HT-29 (cell line): Measurements from ENCODE around the gene GNL3. TPM values are rescaled to one million over a fixed set of nuclear protein-coding genes. Genes with fewer than 3 reads are reported as not detected.
"Not testable (repeated sequence)": the region's sequence is repeated elsewhere in the genome, so short reads cannot be mapped to it uniquely, and the experiment has no call there.

ENCODE experiments used
- DNase-seq: peaks from one replicate; pipeline ENCODE4 v3.0.0-alpha.2; 2015; ENCODE audit warnings: low spot score
- total RNA-seq: library from RNA; depleted of rRNA; stranded (reverse); fragments of >200 nt; shearing (Covaris generic); gene quantifications from 2 replicates; pipeline ENCODE4 v1.2.3, GENCODE V29; 2014; rRNA removed

The GNL3 gene, protein sequence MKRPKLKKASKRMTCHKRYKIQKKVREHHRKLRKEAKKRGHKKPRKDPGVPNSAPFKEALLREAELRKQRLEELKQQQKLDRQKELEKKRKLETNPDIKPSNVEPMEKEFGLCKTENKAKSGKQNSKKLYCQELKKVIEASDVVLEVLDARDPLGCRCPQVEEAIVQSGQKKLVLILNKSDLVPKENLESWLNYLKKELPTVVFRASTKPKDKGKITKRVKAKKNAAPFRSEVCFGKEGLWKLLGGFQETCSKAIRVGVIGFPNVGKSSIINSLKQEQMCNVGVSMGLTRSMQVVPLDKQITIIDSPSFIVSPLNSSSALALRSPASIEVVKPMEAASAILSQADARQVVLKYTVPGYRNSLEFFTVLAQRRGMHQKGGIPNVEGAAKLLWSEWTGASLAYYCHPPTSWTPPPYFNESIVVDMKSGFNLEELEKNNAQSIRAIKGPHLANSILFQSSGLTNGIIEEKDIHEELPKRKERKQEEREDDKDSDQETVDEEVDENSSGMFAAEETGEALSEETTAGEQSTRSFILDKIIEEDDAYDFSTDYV
- total RNA-seq, result 69.6 and 69.8 TPM in 2 replicates

- DNase-seq, result peak; percentile 89
Observed at GRCh38 chr3:52685709-52686691, at the start of gene GNL3, which contains the start of gene PBRM1. Gene GNL3, plus strand, starts transcription at chr3:52686032. Its CDS starts 61 bp downstream, at chr3:52686093. Gene PBRM1, minus strand, starts transcription at chr3:52685913.

DNA sequence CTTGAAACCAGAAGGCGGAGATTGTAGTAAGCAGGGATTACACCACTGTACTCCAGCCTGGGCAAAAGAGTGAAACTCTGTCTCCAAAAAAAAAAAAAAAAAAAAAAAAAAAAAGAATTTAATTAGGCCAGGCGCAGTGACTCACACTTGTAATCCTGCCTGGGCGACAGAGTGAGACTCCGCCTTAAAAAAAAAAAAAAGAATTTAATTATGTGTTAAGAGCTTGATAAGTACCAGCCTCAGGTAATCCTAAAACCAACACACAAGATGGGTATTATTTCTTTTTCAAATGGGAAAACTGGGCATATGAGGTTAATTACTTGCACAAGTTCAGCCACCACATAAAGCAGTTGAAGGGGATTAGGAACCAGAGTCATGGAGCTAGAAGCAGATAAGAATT, 49.2 kb upstream of the GNL3 start:
- peak; percentile 15 for DNase-seq

- no peak for DNase-seq
Observed at GRCh38 chr3:52645549-52645948, 40.3 kb upstream of the GNL3 start.

DNA sequence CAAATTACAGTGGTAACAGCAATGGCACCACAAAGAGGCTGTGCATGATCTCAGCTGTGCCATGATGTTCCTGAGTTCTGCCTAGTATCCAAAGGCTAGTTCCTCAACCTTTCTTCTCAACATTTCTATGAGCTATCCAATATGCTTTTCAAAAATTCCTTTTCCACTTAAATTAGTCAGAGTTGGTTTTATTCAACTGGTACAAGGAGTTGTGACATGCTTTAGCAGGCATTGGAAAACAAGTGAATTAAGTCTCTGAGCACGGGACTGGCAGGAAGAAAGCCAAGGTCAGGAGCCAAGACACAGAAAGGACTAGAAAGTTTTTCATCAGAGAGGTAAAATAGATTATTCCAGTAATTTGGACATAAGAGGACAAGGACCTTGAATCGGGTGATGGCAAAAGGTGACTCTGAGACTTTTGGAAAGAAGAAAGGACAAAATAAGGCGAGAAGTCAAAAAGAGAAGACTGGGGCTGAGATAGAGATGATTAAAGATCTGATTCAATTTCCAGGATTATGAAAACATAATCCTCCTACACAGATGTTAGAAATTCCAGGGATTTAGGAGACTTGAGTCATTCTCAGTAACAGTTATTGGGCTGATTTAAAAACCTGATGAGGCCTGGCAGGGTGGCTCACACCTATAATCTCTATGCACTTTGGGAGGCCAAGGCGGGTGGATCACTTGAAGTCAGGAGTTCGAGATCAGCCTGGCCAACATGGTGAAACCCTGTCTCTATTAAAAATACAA, 36.2 kb upstream of the GNL3 start:
- DNase-seq, result no peak

DNA sequence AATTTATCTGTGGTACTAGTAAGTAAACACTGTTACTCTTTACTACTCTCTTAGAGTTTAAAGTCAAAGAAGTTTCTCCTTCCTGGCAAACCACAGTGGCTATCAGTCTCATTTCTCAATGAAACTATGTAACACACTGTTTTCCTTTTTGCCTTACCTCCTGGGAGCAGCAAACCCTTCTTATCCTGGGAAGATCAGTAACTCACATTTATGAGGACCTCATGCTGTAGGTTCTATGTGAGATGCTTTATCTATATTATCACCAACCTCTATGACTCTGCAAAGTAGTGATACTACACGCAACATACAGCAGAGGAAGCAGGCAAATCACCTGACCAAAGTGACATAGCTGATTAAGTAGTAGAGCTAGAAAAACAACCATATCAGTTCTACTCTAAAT, 35.4 kb upstream of the GNL3 start:
- DNase-seq, result no peak

- DNase-seq, result no peak
Observed at GRCh38 chr3:52651592-52651991, 34.2 kb upstream of the GNL3 start.

DNA sequence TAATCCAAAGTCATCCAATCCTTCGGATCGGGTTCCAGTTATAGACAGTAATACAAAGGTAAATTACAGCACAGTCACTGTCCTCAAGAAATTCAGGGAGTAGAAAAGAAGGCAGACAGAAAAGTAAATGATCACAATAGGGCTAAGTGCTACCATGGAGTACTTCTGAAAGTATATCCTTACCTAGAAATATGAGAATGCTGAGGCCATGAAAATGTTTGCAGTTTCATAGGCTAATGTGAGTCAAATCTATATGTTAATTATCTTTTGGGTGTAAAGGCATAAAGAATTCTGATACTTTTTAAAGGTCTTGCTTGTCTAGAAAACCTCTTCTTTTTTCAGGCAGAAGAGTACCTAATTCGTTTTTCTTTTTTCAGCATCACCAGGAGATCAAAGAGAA, 29.9 kb upstream of the GNL3 start:
- no peak for DNase-seq

DNA sequence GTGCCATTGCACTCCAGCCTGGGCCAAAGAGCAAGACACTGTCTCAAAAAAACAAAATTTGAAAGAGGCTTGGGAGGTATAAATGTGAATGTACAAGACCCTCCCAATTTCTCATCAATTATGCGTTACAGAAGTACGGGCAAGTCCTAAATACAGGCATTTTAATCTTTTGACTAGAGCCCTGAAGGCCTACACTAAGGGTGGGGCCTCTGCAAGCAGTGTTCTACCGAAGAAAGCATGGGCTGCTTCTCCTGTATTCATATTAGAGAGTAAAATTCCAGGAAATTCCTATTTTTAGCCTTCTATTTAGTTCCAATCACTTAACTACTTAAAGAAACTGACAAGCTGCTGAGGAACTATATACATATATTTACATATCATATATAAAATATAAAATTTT, 25.8 kb upstream of the GNL3 start:
- DNase-seq, result no peak

DNA sequence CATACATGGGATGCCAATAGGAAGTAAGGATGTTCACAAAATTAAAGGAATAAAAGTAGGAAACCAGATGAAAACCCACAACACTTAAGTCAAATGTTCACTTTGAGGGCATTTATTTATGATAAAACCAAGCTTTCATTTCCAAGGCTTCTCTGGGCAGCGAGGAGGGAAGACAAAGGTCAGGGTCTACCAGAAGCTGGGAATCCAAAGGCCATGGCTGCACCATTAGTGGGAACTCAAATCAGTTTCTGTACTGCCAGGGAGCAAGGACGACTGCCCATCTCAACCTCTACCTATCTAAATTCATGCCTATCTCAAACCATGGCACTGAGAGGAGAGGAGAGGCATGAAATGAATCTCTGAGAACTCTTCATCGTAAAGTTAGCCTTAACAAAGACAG, 22.7 kb upstream of the GNL3 start:
- no peak for DNase-seq

GRCh38 chr3:52670621-52671521, 15.0 kb upstream of the GNL3 start:
- DNase-seq, result peak; percentile 60

GRCh38 chr3:52671676-52672075, 14.2 kb upstream of the GNL3 start:
- no peak for DNase-seq

- not testable (repeated sequence) for DNase-seq
Observed at GRCh38 chr3:52676201-52676600, 9.6 kb upstream of the GNL3 start.

DNA sequence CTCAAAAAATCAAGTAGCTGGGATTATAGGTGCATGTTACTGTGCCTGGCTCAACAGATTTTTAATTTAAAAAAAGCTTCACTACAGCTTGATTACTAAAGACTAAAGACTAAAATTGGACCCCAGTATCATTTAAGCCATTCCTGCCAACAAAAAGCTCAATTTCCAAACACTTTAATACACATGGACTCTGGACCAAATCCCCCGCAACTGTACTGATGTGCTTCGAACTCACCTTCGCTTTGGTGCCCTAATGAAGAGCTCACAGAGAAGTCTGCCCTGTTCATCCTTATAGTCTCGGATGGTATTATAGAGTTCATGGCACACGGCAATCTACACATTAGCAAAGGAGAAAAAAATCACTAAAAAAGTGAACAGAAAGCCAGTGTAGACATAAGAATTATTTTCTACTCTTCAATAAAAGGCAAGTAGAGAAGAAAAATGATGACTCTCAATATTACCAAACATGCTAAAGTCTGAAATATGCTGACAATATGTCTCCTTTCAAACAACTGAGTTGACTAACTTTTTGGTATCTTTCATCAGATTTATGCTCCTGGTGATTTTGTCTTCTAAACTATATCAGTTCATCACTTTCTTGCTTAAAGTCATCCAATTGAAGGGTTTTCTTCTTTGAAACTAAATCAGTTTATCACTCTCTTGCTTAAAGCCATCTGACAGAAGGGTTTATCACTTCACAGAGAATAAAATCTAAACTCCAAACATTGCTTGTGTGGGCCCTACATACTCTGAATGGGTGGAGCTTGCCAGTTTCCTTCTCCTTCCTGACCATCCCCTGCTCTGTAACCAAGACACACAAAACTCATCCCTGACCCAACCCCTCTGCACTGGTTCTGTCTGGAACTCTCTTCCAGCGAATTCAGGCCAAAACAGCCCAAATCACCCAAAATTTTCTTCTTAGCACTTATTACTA, 7.3 kb upstream of the GNL3 start:
- no peak for DNase-seq

GRCh38 chr3:52679199-52679538, 6.7 kb upstream of the GNL3 start:
- DNase-seq, result no peak

GRCh38 chr3:52679811-52680210, 6.0 kb upstream of the GNL3 start:
- no peak for DNase-seq

GRCh38 chr3:52681596-52681995, 4.2 kb upstream of the GNL3 start:
- DNase-seq, result no peak

DNA sequence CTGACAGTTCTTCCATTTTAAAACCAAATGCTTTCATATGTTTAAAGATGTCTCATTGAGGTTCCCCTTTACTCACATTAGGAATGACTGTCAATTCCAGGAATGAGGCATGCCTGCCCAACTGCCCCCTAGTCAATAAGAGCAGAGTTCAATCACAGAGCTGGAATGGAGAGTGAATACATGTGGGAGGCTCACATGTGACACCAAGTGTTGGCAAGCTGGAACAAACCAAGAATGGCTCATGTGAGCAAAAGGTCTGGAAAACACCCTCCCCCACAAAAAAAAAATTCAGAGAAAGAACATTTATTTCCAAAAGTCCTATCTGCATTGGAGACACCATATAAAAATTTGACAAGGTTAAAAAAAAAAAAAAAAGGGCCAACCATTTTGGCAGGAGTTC, 3.8 kb upstream of the GNL3 start:
- DNase-seq, result no peak

- DNase-seq, result no peak
Observed at GRCh38 chr3:52683611-52684010, 2.2 kb upstream of the GNL3 start.

- DNase-seq, result no peak
Observed at GRCh38 chr3:52684184-52684583, 1.6 kb upstream of the GNL3 start.
